K562 (cell line): ENCODE measurements around the gene NUCB2. TPM values are rescaled to one million over a fixed set of nuclear protein-coding genes. Genes with fewer than 3 reads are reported as not detected.
A peak's percentile ranks its signal among the peaks of the same experiment; 100 is the strongest.

Experiments used
- BMI1 ChIP-seq: fragments of 150-350 bp; IDR thresholded peaks from 2 replicates; pipeline ENCODE4 v1.6.1; 2014; ENCODE audit warnings: low read length
- CTBP1 ChIP-seq: fragments of 450-650 bp; IDR thresholded peaks from 2 replicates; pipeline ENCODE4 v1.6.1; 2016; ENCODE audit warnings: borderline replicate concordance
- EGR1 ChIP-seq: fragments of 450-650 bp; conservative IDR thresholded peaks from 2 replicates; pipeline ENCODE4 v1.6.1; 2017; ENCODE audit warnings: mild to moderate bottlenecking
- SAP30 ChIP-seq: fragments of 200-600 bp; sonication (generic); IDR thresholded peaks from 2 replicates; pipeline ENCODE4 v1.6.1; 2012; ENCODE audit warnings: borderline replicate concordance, low read depth, mild to moderate bottlenecking, moderate library complexity, low read length, control low read depth, inconsistent platforms; ENCODE audit not compliant: insufficient read depth, poor library complexity, severe bottlenecking
- ZC3H11A ChIP-seq: IDR thresholded peaks from 2 replicates; pipeline ENCODE4 v1.6.1; 2012; ENCODE audit warnings: low read depth, low read length, improper control_type of control experiment
- ZNF124 ChIP-seq: sonication (generic); formaldehyde crosslinking; IDR thresholded peaks from 2 replicates; pipeline ENCODE4 v1.8.1; 2022; ENCODE audit warnings: missing genetic modification reagents
- ZNF165 ChIP-seq: fragments of 250-450 bp; sonication (Bioruptor Pico); IDR thresholded peaks from 2 replicates; pipeline ENCODE4 v1.4.0; 2020; ENCODE audit warnings: borderline replicate concordance
- ZNF589 ChIP-seq: fragments of 200-800 bp; sonication (Bioruptor generic); IDR thresholded peaks from 2 replicates; pipeline ENCODE4 v1.6.1; 2016; ENCODE audit warnings: low read depth, missing genetic modification characterization, missing compliant biosample characterization
- polyA plus RNA-seq, 8 experiments: library from polyadenylated mRNA; depleted of rRNA in 4 of 8; stranded (reverse) in 5 of 8; unstranded in 3 of 8; fragments of >200 nt; fragmentation: Nextera tagmentation in 2 of 8; fragmentation: Illumina TruSeq in 1 of 8; extraction: Ambion mirVana in 2 of 8; extraction: Trizol in 1 of 8; gene quantifications; 2 replicates each; pipeline versions ENCODE4 v1.2.1 to v1.2.3, GENCODE V29; 2011 to 2014; ENCODE audit warnings: inconsistent platforms in 1 of 8, missing spikeins in 1 of 8
- total RNA-seq, 7 experiments: library from RNA; depleted of rRNA in 6 of 7; stranded (reverse); fragments of >200 nt in 6 of 7; fragmentation: Illumina TruSeq in 2 of 7; extraction: Trizol in 2 of 7; gene quantifications; 2 replicates each; pipeline versions ENCODE4 v1.2.1 to v1.2.3, GENCODE V29; 2011 to 2021; ENCODE audit warnings: low replicate concordance in 1 of 7
- TF ChIP-seq, protein P1 (sequence below): fragments of 450-650 bp; formaldehyde crosslinking; IDR thresholded peaks from 2 replicates; pipeline ENCODE4 v1.4.0; 2020; ENCODE audit warnings: mild to moderate bottlenecking, mixed read lengths
- TF ChIP-seq, protein P2 (sequence below): fragments of 450-650 bp; IDR thresholded peaks from 2 replicates; pipeline ENCODE4 v1.6.1; 2016; ENCODE audit warnings: mild to moderate bottlenecking, moderate library complexity
- TF ChIP-seq, protein P3 (sequence below): fragments of 450-650 bp; formaldehyde crosslinking; IDR thresholded peaks from 2 replicates; pipeline ENCODE4 v1.4.0; 2020; ENCODE audit warnings: mild to moderate bottlenecking

Gene NUCB2
- total and polyA plus RNA-seq, 9 of the 15 experiments (the other 6 are each of a cell fraction or from before 2014, with no cell fraction given), result 54.0 to 108 (median 84.6) TPM

DNA sequence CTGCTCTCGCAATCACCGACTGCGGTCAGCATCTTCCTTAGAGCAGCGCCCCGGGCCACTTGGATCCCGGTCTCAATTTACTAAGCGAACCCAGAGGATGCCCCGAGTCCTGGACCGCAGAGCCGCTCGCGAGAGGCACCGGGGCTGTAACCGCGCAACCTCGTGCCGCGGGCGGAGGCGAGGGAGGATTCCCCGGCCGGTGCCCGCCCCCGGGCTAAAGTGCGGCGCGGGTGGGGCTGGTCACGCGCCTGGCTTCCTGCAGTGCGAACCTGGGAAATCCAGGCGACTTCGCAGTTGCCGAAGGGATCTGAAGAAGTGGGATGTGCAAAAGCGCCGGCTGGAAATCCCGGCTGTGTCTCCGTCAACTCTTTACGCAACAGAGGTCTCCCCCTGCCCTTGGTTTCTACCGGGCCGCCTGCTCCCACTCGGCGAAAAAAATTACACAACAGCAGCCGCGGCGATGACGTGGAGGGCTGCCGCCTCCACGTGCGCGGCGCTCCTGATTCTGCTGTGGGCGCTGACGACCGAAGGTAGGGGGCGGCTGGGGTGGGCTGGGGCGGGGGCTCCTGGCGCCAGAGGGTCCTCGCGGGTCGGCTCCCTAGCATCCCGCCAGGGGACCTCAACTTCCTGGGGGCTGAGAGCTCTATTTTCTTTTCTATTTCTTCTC lies 75.1 kb downstream of the NUCB2 start, which contains the start of gene NCR3LG1 (continued):
- TF ChIP-seq, protein P1, sequence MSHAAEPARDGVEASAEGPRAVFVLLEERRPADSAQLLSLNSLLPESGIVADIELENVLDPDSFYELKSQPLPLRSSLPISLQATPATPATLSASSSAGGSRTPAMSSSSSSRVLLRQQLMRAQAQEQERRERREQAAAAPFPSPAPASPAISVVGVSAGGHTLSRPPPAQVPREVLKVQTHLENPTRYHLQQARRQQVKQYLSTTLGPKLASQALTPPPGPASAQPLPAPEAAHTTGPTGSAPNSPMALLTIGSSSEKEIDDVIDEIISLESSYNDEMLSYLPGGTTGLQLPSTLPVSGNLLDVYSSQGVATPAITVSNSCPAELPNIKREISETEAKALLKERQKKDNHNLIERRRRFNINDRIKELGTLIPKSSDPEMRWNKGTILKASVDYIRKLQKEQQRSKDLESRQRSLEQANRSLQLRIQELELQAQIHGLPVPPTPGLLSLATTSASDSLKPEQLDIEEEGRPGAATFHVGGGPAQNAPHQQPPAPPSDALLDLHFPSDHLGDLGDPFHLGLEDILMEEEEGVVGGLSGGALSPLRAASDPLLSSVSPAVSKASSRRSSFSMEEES (CRISPR knock-in tag), result peak; percentile 36; the same call in 1 of the 2 replicates
- peak; percentile 61; the same call in 1 of the 2 replicates for TF ChIP-seq ZNF589 (CRISPR knock-in tag)
- TF ChIP-seq, protein P2, sequence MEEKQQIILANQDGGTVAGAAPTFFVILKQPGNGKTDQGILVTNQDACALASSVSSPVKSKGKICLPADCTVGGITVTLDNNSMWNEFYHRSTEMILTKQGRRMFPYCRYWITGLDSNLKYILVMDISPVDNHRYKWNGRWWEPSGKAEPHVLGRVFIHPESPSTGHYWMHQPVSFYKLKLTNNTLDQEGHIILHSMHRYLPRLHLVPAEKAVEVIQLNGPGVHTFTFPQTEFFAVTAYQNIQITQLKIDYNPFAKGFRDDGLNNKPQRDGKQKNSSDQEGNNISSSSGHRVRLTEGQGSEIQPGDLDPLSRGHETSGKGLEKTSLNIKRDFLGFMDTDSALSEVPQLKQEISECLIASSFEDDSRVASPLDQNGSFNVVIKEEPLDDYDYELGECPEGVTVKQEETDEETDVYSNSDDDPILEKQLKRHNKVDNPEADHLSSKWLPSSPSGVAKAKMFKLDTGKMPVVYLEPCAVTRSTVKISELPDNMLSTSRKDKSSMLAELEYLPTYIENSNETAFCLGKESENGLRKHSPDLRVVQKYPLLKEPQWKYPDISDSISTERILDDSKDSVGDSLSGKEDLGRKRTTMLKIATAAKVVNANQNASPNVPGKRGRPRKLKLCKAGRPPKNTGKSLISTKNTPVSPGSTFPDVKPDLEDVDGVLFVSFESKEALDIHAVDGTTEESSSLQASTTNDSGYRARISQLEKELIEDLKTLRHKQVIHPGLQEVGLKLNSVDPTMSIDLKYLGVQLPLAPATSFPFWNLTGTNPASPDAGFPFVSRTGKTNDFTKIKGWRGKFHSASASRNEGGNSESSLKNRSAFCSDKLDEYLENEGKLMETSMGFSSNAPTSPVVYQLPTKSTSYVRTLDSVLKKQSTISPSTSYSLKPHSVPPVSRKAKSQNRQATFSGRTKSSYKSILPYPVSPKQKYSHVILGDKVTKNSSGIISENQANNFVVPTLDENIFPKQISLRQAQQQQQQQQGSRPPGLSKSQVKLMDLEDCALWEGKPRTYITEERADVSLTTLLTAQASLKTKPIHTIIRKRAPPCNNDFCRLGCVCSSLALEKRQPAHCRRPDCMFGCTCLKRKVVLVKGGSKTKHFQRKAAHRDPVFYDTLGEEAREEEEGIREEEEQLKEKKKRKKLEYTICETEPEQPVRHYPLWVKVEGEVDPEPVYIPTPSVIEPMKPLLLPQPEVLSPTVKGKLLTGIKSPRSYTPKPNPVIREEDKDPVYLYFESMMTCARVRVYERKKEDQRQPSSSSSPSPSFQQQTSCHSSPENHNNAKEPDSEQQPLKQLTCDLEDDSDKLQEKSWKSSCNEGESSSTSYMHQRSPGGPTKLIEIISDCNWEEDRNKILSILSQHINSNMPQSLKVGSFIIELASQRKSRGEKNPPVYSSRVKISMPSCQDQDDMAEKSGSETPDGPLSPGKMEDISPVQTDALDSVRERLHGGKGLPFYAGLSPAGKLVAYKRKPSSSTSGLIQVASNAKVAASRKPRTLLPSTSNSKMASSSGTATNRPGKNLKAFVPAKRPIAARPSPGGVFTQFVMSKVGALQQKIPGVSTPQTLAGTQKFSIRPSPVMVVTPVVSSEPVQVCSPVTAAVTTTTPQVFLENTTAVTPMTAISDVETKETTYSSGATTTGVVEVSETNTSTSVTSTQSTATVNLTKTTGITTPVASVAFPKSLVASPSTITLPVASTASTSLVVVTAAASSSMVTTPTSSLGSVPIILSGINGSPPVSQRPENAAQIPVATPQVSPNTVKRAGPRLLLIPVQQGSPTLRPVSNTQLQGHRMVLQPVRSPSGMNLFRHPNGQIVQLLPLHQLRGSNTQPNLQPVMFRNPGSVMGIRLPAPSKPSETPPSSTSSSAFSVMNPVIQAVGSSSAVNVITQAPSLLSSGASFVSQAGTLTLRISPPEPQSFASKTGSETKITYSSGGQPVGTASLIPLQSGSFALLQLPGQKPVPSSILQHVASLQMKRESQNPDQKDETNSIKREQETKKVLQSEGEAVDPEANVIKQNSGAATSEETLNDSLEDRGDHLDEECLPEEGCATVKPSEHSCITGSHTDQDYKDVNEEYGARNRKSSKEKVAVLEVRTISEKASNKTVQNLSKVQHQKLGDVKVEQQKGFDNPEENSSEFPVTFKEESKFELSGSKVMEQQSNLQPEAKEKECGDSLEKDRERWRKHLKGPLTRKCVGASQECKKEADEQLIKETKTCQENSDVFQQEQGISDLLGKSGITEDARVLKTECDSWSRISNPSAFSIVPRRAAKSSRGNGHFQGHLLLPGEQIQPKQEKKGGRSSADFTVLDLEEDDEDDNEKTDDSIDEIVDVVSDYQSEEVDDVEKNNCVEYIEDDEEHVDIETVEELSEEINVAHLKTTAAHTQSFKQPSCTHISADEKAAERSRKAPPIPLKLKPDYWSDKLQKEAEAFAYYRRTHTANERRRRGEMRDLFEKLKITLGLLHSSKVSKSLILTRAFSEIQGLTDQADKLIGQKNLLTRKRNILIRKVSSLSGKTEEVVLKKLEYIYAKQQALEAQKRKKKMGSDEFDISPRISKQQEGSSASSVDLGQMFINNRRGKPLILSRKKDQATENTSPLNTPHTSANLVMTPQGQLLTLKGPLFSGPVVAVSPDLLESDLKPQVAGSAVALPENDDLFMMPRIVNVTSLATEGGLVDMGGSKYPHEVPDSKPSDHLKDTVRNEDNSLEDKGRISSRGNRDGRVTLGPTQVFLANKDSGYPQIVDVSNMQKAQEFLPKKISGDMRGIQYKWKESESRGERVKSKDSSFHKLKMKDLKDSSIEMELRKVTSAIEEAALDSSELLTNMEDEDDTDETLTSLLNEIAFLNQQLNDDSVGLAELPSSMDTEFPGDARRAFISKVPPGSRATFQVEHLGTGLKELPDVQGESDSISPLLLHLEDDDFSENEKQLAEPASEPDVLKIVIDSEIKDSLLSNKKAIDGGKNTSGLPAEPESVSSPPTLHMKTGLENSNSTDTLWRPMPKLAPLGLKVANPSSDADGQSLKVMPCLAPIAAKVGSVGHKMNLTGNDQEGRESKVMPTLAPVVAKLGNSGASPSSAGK, result peak; percentile 96
- TF ChIP-seq, protein P3, sequence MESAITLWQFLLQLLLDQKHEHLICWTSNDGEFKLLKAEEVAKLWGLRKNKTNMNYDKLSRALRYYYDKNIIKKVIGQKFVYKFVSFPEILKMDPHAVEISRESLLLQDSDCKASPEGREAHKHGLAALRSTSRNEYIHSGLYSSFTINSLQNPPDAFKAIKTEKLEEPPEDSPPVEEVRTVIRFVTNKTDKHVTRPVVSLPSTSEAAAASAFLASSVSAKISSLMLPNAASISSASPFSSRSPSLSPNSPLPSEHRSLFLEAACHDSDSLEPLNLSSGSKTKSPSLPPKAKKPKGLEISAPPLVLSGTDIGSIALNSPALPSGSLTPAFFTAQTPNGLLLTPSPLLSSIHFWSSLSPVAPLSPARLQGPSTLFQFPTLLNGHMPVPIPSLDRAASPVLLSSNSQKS (CRISPR knock-in tag), result no peak
- no peak for TF ChIP-seq ZNF124 (CRISPR knock-in tag)
- peak; percentile 85 for TF ChIP-seq EGR1
- no peak for TF ChIP-seq ZNF165 (CRISPR knock-in tag)
- no peak for TF ChIP-seq BMI1
- peak; percentile 13 for TF ChIP-seq SAP30
- peak; percentile 81 for TF ChIP-seq CTBP1
- TF ChIP-seq ZC3H11A, result no peak
